ENCODE data around the gene TBX21. TPM values are rescaled to one million over a fixed set of nuclear protein-coding genes. Genes with fewer than 3 reads are reported as not detected.
A peak's percentile ranks its signal among the peaks of the same experiment; 100 is the strongest.

The TBX21 gene
- total and polyA plus RNA-seq, 9 of the 15 experiments (the other 6 are each of a cell fraction or from before 2014, with no cell fraction given): 0.07 TPM; not detected in 8

DNA sequence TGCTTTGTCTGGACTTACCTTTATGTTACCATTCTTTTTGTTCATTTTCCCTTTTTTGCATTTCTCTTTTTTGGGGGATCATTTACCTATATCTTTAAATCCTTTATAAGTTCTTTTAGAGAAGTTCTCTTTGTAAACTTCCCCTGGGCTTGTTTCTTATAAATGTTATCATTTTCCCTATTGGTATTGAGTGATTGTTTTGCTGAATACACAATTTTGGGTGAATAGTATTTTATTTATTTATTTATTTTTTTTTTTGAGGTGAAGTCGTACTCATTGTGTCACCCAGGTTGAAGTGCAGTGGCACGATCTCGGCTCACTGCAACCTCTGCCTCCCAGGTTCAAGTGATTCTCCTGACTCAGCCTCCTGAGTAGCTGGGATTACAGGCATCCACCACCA lies 18.4 kb downstream of the TBX21 start:
- no peak for DNase-seq (ENCODE audit: extremely low read depth in 1 of 4, low spot score in 3 of 4)
- intact Hi-C loops (cut with micrococcal nuclease) (no loop called here), in situ Hi-C loops (cut with MboI) (no loop called here)
- POLR2A ChIA-PET: no interaction called here
- 11% methylated on average over 1 of the region's 3 CpGs for WGBS (ENCODE audit: insufficient coverage, low coverage, missing lambda C conversion rate)
- Histone ChIP-seq H3K27ac (ENCODE audit: extremely low read depth, low read depth, low read length) (no peak overlapping the region), H3K36me3 (ENCODE audit: control insufficient read depth, insufficient read depth, low read length) (no peaks in the 10 kb centered on the region), H3K27me3 (ENCODE audit: control insufficient read depth in 2 of 2, insufficient read depth in 2 of 2, low read length in 2 of 2) (peaks cover 5 to 8% of the 10 kb centered on the region in 2 experiments; a peak in 2 of 5 replicates), H3K4me1 (replicated peaks in 1 of 2; ENCODE audit: control insufficient read depth in 2 of 2, insufficient read depth in 2 of 2, low read length in 2 of 2) (no peaks in the 10 kb centered on the region), H3K9me3 (replicated peaks; ENCODE audit: control insufficient read depth, insufficient read depth, low read depth, low read length) (no peaks in the 10 kb centered on the region; the same call in 1 of the 2 replicates), H3K79me2 (ENCODE audit: control insufficient read depth, insufficient read depth, low read length) (no peaks in the 10 kb centered on the region), H3K4me2 (ENCODE audit: insufficient read depth, low read length) (no peak overlapping the region), H2AFZ (ENCODE audit: low read depth, low read length) (no peak overlapping the region), H3K9ac (ENCODE audit: insufficient read depth in 1 of 2, low read depth in 2 of 2, low read length in 2 of 2) (no peak overlapping the region), H4K20me1 (replicated peaks; ENCODE audit: control insufficient read depth, insufficient read depth, low read length) (no peaks in the 10 kb centered on the region), H3K9me1 (ENCODE audit: control insufficient read depth, insufficient read depth, low read length) (no peaks in the 10 kb centered on the region), H3K4me3 (no peak overlapping the region)
- ATAC-seq: no peak
- BruUV-seq (replicated peaks): no TSS peak
- no peak for FAIRE-seq
- TF ChIP-seq KAT2B (IDR thresholded peaks at IDR 0.05; ENCODE audit: low read depth, low read length): no peak
- TF ChIP-seq POLR2H (tag; IDR thresholded peaks at IDR 0.05; ENCODE audit: low read depth): no peak
- TF ChIP-seq OTX1 (CRISPR knock-in tag; IDR thresholded peaks at IDR 0.05): no peak
- peak; percentile 51; the same call in 1 of the 2 replicates for TF ChIP-seq C11orf30 (IDR thresholded peaks at IDR 0.05; ENCODE audit: low read depth)
- no peak for TF ChIP-seq RHOXF2B (CRISPR knock-in tag; conservative IDR thresholded peaks at IDR 0.05)
- TF ChIP-seq YY1 (IDR thresholded peaks at IDR 0.05; ENCODE audit: borderline replicate concordance in 1 of 3, control insufficient read depth in 1 of 3, extremely low read depth in 1 of 3, insufficient read depth in 3 of 3, insufficient read length in 1 of 3, insufficient replicate concordance in 2 of 3, low read depth in 1 of 3, low read length in 2 of 3): no peak
- no peak for TF ChIP-seq HLTF (IDR thresholded peaks at IDR 0.05)
- TF ChIP-seq, protein P1, sequence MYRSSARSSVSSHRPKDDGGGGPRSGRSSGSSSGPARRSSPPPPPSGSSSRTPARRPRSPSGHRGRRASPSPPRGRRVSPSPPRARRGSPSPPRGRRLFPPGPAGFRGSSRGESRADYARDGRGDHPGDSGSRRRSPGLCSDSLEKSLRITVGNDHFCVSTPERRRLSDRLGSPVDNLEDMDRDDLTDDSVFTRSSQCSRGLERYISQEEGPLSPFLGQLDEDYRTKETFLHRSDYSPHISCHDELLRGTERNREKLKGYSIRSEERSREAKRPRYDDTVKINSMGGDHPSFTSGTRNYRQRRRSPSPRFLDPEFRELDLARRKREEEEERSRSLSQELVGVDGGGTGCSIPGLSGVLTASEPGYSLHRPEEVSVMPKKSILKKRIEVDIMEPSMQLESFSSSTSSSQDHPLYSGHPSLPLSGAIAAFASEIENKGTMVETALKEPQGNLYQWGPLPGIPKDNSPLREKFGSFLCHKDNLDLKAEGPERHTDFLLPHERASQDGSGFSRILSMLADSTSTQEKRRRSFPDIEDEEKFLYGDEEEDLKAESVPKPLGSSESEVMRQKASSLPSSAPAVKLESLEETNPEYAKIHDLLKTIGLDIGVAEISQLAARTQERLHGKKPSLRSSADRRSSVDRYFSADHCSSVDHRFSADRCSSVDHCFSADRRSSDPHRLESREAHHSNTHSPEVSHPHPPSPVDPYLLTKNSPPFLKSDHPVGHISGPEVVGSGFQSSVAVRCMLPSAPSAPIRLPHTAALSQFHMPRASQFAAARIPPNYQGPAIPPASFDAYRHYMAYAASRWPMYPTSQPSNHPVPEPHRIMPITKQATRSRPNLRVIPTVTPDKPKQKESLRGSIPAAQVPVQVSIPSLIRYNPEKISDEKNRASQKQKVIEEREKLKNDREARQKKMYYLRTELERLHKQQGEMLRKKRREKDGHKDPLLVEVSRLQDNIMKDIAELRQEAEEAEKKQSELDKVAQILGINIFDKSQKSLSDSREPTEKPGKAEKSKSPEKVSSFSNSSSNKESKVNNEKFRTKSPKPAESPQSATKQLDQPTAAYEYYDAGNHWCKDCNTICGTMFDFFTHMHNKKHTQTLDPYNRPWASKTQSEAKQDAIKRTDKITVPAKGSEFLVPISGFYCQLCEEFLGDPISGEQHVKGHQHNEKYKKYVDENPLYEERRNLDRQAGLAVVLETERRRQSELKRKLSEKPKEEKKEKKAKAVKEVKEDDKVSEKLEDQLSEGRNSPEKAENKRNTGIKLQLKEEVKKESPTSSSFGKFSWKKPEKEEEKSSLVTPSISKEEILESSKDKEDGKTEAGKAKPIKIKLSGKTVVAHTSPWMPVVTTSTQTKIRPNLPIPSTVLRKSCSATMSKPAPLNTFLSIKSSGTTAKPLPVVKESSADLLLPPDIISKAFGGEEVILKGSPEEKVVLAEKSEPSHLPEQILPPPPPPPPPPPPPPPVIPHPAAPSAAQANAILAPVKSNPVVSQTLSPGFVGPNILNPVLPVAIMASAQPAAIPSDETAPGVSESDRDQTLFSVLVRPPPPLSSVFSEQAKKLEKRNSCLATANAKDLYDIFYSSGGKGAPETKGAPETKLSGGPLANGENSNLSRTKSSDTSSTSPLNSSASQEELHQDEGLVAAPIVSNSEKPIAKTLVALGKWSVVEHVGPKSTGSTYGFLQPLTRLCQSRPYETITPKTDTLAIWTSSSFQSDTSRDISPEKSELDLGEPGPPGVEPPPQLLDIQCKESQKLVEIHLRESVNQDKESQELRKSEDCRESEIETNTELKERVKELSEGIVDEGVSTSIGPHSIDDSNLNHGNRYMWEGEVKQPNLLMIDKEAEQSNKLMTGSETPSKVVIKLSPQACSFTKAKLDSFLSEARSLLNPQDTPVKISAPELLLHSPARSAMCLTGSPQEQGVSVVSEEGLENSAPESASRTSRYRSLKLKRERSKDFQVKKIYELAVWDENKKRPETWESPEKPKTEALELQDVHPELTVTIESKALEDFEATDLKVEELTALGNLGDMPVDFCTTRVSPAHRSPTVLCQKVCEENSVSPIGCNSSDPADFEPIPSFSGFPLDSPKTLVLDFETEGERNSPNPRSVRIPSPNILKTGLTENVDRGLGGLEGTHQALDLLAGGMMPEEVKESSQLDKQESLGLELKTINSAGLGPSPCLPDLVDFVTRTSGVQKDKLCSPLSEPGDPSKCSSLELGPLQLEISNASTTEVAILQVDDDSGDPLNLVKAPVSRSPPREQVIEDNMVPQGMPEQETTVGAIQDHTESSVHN (IDR thresholded peaks at IDR 0.05; ENCODE audit: borderline replicate concordance in 1 of 2, low read depth in 1 of 2): no peak
- peak; percentile 77 for TF ChIP-seq ZNF316 (IDR thresholded peaks at IDR 0.05)
- TF ChIP-seq RB1 (IDR thresholded peaks at IDR 0.05; ENCODE audit: low read depth): no peak
- TF ChIP-seq ZNF217 (CRISPR knock-in tag; IDR thresholded peaks at IDR 0.05): no peak
- no peak for TF ChIP-seq ZNF766 (CRISPR knock-in tag; conservative IDR thresholded peaks at IDR 0.05)
- TF ChIP-seq BMI1 (IDR thresholded peaks at IDR 0.05; ENCODE audit: low read length): no peak
- TF ChIP-seq MAFG (tag; conservative IDR thresholded peaks at IDR 0.05): peak; percentile 18; the same call in 1 of the 2 replicates
- no peak for TF ChIP-seq ZNF436 (CRISPR knock-in tag; IDR thresholded peaks at IDR 0.05)
- CTCF ChIA-PET (ENCODE audit: low intra/inter-chr PET ratio): no interaction called here

Data from K562 (cell line).